Muscle of arm (tissue), 14 donors: ENCODE data around the gene SPATA3. TPM values are rescaled to one million over a fixed set of nuclear protein-coding genes. Genes with fewer than 3 reads are reported as not detected.

Source experiments
- DNase-seq: peaks from one replicate; pipeline ENCODE4 v3.0.0-alpha.2; 2013
- long read RNA-seq, 11 donors: transcript quantifications; one replicate each; lab custom pipeline, GENCODE V29; 2026
- polyA plus RNA-seq, 12 donors: library from polyadenylated mRNA; unstranded; fragments of 120-200 nt; gene quantifications; one replicate each; pipeline ENCODE4 v1.2.1, GENCODE V29; 2013; ENCODE audit not compliant: insufficient read length in 12 of 12

The SPATA3 gene
- polyA plus RNA-seq, result not detected
- long read RNA-seq, donor 1, result 0 reads
- long read RNA-seq, donor 2, result 0 reads
- long read RNA-seq, donor 3, result 0 reads
- long read RNA-seq, donor 4, result 0 reads
- long read RNA-seq, donor 5, result 0 reads
- long read RNA-seq, donor 6, result 0 reads
- long read RNA-seq, donor 7, result 0 reads
- long read RNA-seq, donor 8, result 0 reads
- long read RNA-seq, donor 9, result 0 reads
- long read RNA-seq, donor 10, result 0 reads
- long read RNA-seq, donor 11, result 0 reads

GRCh38 chr2:230995821-230996220 is at the start of gene SPATA3:
SPATA3 (plus strand) TSS chr2:230996121; CDS start chr2:230996234, 113 bp downstream.
- DNase-seq, result no peak

GRCh38 chr2:230946429-230947234 is 49.3 kb upstream of the SPATA3 start:
- DNase-seq, result no peak

- no peak for DNase-seq
Measured at GRCh38 chr2:230947235-230947576, 48.7 kb upstream of the SPATA3 start.

GRCh38 chr2:230947908-230948365 is 48.0 kb upstream of the SPATA3 start:
- DNase-seq, result no peak

- no peak for DNase-seq
Measured at GRCh38 chr2:230949966-230950873, 45.7 kb upstream of the SPATA3 start.

GRCh38 chr2:230950874-230951339 is 45.0 kb upstream of the SPATA3 start:
- DNase-seq, result no peak

- DNase-seq, result no peak
Measured at GRCh38 chr2:230951396-230951795, 44.5 kb upstream of the SPATA3 start.

- DNase-seq, result no peak
Measured at GRCh38 chr2:230952226-230952956, 43.5 kb upstream of the SPATA3 start.

GRCh38 chr2:230953845-230954244 is 42.1 kb upstream of the SPATA3 start:
- DNase-seq, result no peak

GRCh38 chr2:230954746-230955145 is 41.2 kb upstream of the SPATA3 start:
- DNase-seq, result no peak

GRCh38 chr2:230955163-230955737 is 40.7 kb upstream of the SPATA3 start:
- no peak for DNase-seq

- DNase-seq, result peak; percentile 15
Measured at GRCh38 chr2:230956827-230957755, 38.8 kb upstream of the SPATA3 start.

GRCh38 chr2:230957756-230958391 is 38.0 kb upstream of the SPATA3 start:
- DNase-seq, result no peak

GRCh38 chr2:230958820-230959756 is 36.8 kb upstream of the SPATA3 start:
- no peak for DNase-seq

GRCh38 chr2:230960026-230960425 is 35.9 kb upstream of the SPATA3 start:
- no peak for DNase-seq

- DNase-seq, result no peak
Measured at GRCh38 chr2:230961091-230961491, 34.8 kb upstream of the SPATA3 start.

GRCh38 chr2:230964136-230964730 is 31.7 kb upstream of the SPATA3 start:
- no peak for DNase-seq

GRCh38 chr2:230967113-230967512 is 28.8 kb upstream of the SPATA3 start:
- no peak for DNase-seq
